ENCODE results near the gene NVL. TPM values are rescaled to one million over a fixed set of nuclear protein-coding genes. Genes with fewer than 3 reads are reported as not detected.

The NVL gene
- total RNA-seq, 1 experiment from 2014 or later: 21.9 TPM

DNA sequence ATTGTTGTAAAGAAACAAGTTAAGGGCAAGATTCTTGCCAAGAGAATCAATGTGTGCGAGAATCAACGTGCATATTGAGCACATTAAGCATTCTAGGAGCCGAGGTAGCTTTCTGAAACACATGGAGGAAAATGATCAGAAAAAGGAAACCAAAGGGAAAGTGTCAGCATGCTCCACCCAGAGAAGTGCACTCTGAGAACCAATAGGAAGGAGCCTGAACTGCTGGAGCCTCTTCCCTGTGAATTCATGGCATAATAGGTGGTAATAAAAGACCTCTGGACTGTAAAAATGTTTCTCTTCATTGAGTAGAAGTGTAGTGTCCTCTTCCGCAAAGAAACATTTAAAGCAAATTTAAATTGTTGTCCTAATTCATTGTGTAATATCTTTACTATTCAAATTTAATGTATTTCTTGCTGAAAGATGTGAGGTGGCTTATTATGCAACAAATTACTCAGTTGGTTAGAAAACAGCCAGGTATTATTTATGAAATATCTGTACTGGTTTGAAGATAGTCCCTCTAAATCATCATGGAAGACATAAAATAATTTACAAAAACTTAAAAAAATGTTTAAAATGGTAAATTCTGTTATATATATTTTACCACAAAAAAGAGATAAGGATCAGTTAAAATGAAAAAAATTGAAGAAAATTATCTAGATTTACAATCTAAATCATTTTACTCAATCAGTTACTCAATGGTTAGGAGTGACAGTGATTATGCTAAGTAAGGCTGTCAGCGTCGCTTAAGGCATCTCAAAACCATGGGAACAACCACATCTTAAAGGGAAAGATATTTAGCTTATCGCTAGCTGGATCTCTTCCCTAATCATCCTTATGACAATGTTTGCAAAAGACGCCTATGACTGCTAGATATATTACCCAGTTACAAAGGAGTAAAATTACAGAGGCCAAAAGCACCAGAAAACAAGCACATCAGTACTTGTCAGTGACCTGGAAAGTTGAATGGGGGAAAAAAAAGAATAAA lies 31.3 kb downstream of the NVL start:
- H3K9me3 ChIP-seq (ENCODE audit: control insufficient read depth in 1 of 2, insufficient read depth in 1 of 2, low read depth in 1 of 2, low read length in 2 of 2): no peaks in the 10 kb centered on the region
- no peaks in the 10 kb centered on the region for H3K27me3 ChIP-seq (ENCODE audit: insufficient read depth, low read length)
- H3K36me3 ChIP-seq (ENCODE audit: control insufficient read depth in 1 of 2, insufficient read depth in 2 of 2, low read length in 2 of 2): peaks cover 23 to 44% of the 10 kb centered on the region in 2 experiments
- H3K4me2 ChIP-seq (ENCODE audit: low read length): no peak overlapping the region
- RAD21 ChIA-PET (ENCODE audit: low non-redundant PET in 1 of 2, low total read pairs in 2 of 2, uncharacterized antibody in 2 of 2, unreplicated experiment in 2 of 2): no interaction called here
- CTCF ChIA-PET: no interaction called here
- no peak for TF ChIP-seq EGR1 (IDR thresholded peaks at IDR 0.05; ENCODE audit: low read depth)
- no peak for TF ChIP-seq YY1 (IDR thresholded peaks at IDR 0.05; ENCODE audit: extremely low read depth, insufficient replicate concordance, low read depth, low read length)
- no peak for TF ChIP-seq ZNF274 (IDR thresholded peaks at IDR 0.05; ENCODE audit: low read depth, low read length)
- TF ChIP-seq, protein P1, sequence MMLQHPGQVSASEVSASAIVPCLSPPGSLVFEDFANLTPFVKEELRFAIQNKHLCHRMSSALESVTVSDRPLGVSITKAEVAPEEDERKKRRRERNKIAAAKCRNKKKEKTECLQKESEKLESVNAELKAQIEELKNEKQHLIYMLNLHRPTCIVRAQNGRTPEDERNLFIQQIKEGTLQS (IDR thresholded peaks at IDR 0.05): no peak
- TF ChIP-seq RAD21 (IDR thresholded peaks at IDR 0.05; ENCODE audit: low read depth): no peak
- TF ChIP-seq SP1 (IDR thresholded peaks at IDR 0.05; ENCODE audit: low read depth): no peak
- TF ChIP-seq CBX3 (IDR thresholded peaks at IDR 0.05; ENCODE audit: low read depth): no peak
- TF ChIP-seq, protein P2, sequence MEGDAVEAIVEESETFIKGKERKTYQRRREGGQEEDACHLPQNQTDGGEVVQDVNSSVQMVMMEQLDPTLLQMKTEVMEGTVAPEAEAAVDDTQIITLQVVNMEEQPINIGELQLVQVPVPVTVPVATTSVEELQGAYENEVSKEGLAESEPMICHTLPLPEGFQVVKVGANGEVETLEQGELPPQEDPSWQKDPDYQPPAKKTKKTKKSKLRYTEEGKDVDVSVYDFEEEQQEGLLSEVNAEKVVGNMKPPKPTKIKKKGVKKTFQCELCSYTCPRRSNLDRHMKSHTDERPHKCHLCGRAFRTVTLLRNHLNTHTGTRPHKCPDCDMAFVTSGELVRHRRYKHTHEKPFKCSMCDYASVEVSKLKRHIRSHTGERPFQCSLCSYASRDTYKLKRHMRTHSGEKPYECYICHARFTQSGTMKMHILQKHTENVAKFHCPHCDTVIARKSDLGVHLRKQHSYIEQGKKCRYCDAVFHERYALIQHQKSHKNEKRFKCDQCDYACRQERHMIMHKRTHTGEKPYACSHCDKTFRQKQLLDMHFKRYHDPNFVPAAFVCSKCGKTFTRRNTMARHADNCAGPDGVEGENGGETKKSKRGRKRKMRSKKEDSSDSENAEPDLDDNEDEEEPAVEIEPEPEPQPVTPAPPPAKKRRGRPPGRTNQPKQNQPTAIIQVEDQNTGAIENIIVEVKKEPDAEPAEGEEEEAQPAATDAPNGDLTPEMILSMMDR (IDR thresholded peaks at IDR 0.05 in 2 of 3, conservative IDR thresholded peaks at IDR 0.05 in 1 of 3; ENCODE audit: borderline replicate concordance in 1 of 3, insufficient read depth in 1 of 3, low read depth in 2 of 3, low read length in 2 of 3): no peak
- no peak for TF ChIP-seq ZFX (IDR thresholded peaks at IDR 0.05)
- TF ChIP-seq, protein P3, sequence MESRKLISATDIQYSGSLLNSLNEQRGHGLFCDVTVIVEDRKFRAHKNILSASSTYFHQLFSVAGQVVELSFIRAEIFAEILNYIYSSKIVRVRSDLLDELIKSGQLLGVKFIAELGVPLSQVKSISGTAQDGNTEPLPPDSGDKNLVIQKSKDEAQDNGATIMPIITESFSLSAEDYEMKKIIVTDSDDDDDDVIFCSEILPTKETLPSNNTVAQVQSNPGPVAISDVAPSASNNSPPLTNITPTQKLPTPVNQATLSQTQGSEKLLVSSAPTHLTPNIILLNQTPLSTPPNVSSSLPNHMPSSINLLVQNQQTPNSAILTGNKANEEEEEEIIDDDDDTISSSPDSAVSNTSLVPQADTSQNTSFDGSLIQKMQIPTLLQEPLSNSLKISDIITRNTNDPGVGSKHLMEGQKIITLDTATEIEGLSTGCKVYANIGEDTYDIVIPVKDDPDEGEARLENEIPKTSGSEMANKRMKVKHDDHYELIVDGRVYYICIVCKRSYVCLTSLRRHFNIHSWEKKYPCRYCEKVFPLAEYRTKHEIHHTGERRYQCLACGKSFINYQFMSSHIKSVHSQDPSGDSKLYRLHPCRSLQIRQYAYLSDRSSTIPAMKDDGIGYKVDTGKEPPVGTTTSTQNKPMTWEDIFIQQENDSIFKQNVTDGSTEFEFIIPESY (IDR thresholded peaks at IDR 0.05; ENCODE audit: extremely low read depth, insufficient replicate concordance, low read length): no peak
- TF ChIP-seq SRF (IDR thresholded peaks at IDR 0.05; ENCODE audit: low read depth): no peak
- TF ChIP-seq JUND (IDR thresholded peaks at IDR 0.05): no peak
- TF ChIP-seq EZH2phosphoT487 (IDR thresholded peaks at IDR 0.05; ENCODE audit: borderline replicate concordance): no peak
- no peak for TF ChIP-seq POLR2AphosphoS5 (IDR thresholded peaks at IDR 0.05; ENCODE audit: low read depth, low read length)
- TF ChIP-seq, protein P4, sequence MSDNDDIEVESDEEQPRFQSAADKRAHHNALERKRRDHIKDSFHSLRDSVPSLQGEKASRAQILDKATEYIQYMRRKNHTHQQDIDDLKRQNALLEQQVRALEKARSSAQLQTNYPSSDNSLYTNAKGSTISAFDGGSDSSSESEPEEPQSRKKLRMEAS (IDR thresholded peaks at IDR 0.05): no peak
- TF ChIP-seq, protein P5, sequence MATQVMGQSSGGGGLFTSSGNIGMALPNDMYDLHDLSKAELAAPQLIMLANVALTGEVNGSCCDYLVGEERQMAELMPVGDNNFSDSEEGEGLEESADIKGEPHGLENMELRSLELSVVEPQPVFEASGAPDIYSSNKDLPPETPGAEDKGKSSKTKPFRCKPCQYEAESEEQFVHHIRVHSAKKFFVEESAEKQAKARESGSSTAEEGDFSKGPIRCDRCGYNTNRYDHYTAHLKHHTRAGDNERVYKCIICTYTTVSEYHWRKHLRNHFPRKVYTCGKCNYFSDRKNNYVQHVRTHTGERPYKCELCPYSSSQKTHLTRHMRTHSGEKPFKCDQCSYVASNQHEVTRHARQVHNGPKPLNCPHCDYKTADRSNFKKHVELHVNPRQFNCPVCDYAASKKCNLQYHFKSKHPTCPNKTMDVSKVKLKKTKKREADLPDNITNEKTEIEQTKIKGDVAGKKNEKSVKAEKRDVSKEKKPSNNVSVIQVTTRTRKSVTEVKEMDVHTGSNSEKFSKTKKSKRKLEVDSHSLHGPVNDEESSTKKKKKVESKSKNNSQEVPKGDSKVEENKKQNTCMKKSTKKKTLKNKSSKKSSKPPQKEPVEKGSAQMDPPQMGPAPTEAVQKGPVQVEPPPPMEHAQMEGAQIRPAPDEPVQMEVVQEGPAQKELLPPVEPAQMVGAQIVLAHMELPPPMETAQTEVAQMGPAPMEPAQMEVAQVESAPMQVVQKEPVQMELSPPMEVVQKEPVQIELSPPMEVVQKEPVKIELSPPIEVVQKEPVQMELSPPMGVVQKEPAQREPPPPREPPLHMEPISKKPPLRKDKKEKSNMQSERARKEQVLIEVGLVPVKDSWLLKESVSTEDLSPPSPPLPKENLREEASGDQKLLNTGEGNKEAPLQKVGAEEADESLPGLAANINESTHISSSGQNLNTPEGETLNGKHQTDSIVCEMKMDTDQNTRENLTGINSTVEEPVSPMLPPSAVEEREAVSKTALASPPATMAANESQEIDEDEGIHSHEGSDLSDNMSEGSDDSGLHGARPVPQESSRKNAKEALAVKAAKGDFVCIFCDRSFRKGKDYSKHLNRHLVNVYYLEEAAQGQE (IDR thresholded peaks at IDR 0.05; ENCODE audit: low read depth): no peak
- TF ChIP-seq CEBPB (IDR thresholded peaks at IDR 0.05; ENCODE audit: low read depth): no peak
- TF ChIP-seq TCF7L2 (IDR thresholded peaks at IDR 0.05; ENCODE audit: borderline replicate concordance, extremely low read depth, insufficient read depth, insufficient read length): no peak
- H3K4me3 ChIP-seq (replicated peaks in 1 of 2; ENCODE audit: low read depth in 1 of 2, low read length in 2 of 2): no peak overlapping the region
- no peaks in the 10 kb centered on the region for H3K4me1 ChIP-seq (ENCODE audit: control insufficient read depth in 1 of 2, insufficient read depth in 2 of 2, low read length in 2 of 2)
- H3K9me2 ChIP-seq (ENCODE audit: insufficient read depth): no peaks in the 10 kb centered on the region
- no peaks in the 10 kb centered on the region for H3K79me2 ChIP-seq (ENCODE audit: insufficient read depth, low read length)
- no peak overlapping the region for H2AFZ ChIP-seq (ENCODE audit: low read depth, low read length, poor library complexity, severe bottlenecking)
- H3K27ac ChIP-seq (ENCODE audit: low read depth, low read length): no peak overlapping the region
- BruUV-seq (replicated peaks): no TSS peak
- no peak for DNase-seq (ENCODE audit: low read depth, low spot score)
- no peak overlapping the region for H3K9ac ChIP-seq (ENCODE audit: low read length)
- no peak for ATAC-seq
- intact Hi-C loops (cut with micrococcal nuclease): no loop called here
- H4K20me1 ChIP-seq (ENCODE audit: insufficient read depth): no peaks in the 10 kb centered on the region
- POLR2A ChIA-PET: no interaction called here

Data from HCT116 (cell line).